Loucy (cell line): ENCODE measurements around the gene C22orf42.
"Not testable (repeated sequence)": the region's sequence is repeated elsewhere in the genome, so short reads cannot be mapped to it uniquely, and the experiment has no call there.

Source experiments
- H2AFZ ChIP-seq: fragments of 200-600 bp; sonication (generic); 2 replicates; pipeline ENCODE4 v1.6.0; 2016; ENCODE audit warnings: antibody characterized with exemption, mild to moderate bottlenecking, low read length, moderate library complexity
- H3F3A ChIP-seq: fragments of 200-600 bp; 2 replicates; pipeline ENCODE4 v1.6.0; 2016; ENCODE audit warnings: antibody characterized with exemption, low read depth, mild to moderate bottlenecking
- H3K27me3 ChIP-seq: fragments of 200-600 bp; sonication (generic); 2 replicates; pipeline ENCODE4 v1.6.1; 2014; ENCODE audit warnings: low read length, mild to moderate bottlenecking; ENCODE audit not compliant: insufficient read depth, poor library complexity, severe bottlenecking
- H3K36me3 ChIP-seq: fragments of 200-600 bp; sonication (generic); 2 replicates; pipeline ENCODE4 v1.6.1; 2016; ENCODE audit warnings: low read length; ENCODE audit not compliant: insufficient read depth
- H3K4me1 ChIP-seq: fragments of 200-600 bp; sonication (generic); 2 replicates; pipeline ENCODE4 v1.5.1; 2014; ENCODE audit warnings: low read length, mild to moderate bottlenecking; ENCODE audit not compliant: insufficient read depth, poor library complexity, severe bottlenecking
- H3K4me2 ChIP-seq: fragments of 200-600 bp; sonication (generic); 2 replicates; pipeline ENCODE4 v1.6.0; 2014; ENCODE audit warnings: antibody characterized with exemption, low read length, low read depth, mild to moderate bottlenecking; ENCODE audit not compliant: poor library complexity, severe bottlenecking
- H3K4me3 ChIP-seq: fragments of 200-600 bp; sonication (generic); 2 replicates; pipeline ENCODE4 v1.5.1; 2014; ENCODE audit warnings: low read length, mild to moderate bottlenecking, mixed read lengths; ENCODE audit not compliant: poor library complexity, severe bottlenecking
- H3K79me2 ChIP-seq: fragments of 200-600 bp; sonication (generic); 2 replicates; pipeline ENCODE4 v1.6.1; 2014; ENCODE audit warnings: low read length; ENCODE audit not compliant: insufficient read depth
- H3K9ac ChIP-seq: fragments of 200-600 bp; sonication (generic); 2 replicates; pipeline ENCODE4 v1.6.0; 2014; ENCODE audit warnings: mild to moderate bottlenecking, low read depth, low read length, moderate library complexity; ENCODE audit not compliant: poor library complexity, severe bottlenecking
- H3K9me2 ChIP-seq: fragments of 200-600 bp; sonication (generic); replicated peaks from 2 replicates; pipeline ENCODE4 v1.6.1; 2016; ENCODE audit warnings: low read depth, low read length, mixed read lengths
- H3K9me3 ChIP-seq: fragments of 200-600 bp; sonication (generic); 2 replicates; pipeline ENCODE4 v1.6.1; 2014; ENCODE audit warnings: mild to moderate bottlenecking, antibody characterized with exemption, low read length, low read depth; ENCODE audit not compliant: insufficient read depth
- H4K20me1 ChIP-seq: fragments of 200-600 bp; sonication (generic); 2 replicates; pipeline ENCODE4 v1.6.0; 2014; ENCODE audit warnings: antibody characterized with exemption, low read length, mild to moderate bottlenecking; ENCODE audit not compliant: insufficient read depth, poor library complexity, severe bottlenecking
- CTCF ChIP-seq: fragments of 200-600 bp; sonication (generic); conservative IDR thresholded peaks from 2 replicates; pipeline ENCODE4 v1.5.1; 2014; ENCODE audit warnings: mild to moderate bottlenecking, antibody characterized with exemption, low read length
- EZH2phosphoT487 ChIP-seq: fragments of 200-600 bp; IDR thresholded peaks from 2 replicates; pipeline ENCODE4 v1.6.1; 2018; ENCODE audit warnings: antibody characterized with exemption, mild to moderate bottlenecking, moderate library complexity, borderline replicate concordance

Gene C22orf42

GRCh38 chr22:32199341-32199740, 40.2 kb upstream of the C22orf42 start:
- Histone ChIP-seq H3K27me3 (no peaks in the 10 kb centered on the region), H2AFZ (no peak overlapping the region), H3K36me3 (no peaks in the 10 kb centered on the region), H3K9me3 (no peaks in the 10 kb centered on the region), H3F3A (no peaks in the 10 kb centered on the region), H3K4me1 (peaks cover 3% of the 10 kb centered on the region), H3K79me2 (no peaks in the 10 kb centered on the region), H3K9ac (no peak overlapping the region), H3K4me2 (no peak overlapping the region), H4K20me1 (no peaks in the 10 kb centered on the region), H3K9me2 (no peaks in the 10 kb centered on the region), H3K4me3 (no peak overlapping the region)
- TF ChIP-seq CTCF (no peak), EZH2phosphoT487 (no peak)

GRCh38 chr22:32197553-32198226, 38.6 kb upstream of the C22orf42 start:
- H3K9me3 ChIP-seq, H3K79me2 ChIP-seq, H3K9ac ChIP-seq, H3K27me3 ChIP-seq, H3F3A ChIP-seq, H3K4me1 ChIP-seq, H3K4me3 ChIP-seq, H4K20me1 ChIP-seq, H3K4me2 ChIP-seq, H3K36me3 ChIP-seq, H2AFZ ChIP-seq, H3K9me2 ChIP-seq: not testable (repeated sequence)

DNA sequence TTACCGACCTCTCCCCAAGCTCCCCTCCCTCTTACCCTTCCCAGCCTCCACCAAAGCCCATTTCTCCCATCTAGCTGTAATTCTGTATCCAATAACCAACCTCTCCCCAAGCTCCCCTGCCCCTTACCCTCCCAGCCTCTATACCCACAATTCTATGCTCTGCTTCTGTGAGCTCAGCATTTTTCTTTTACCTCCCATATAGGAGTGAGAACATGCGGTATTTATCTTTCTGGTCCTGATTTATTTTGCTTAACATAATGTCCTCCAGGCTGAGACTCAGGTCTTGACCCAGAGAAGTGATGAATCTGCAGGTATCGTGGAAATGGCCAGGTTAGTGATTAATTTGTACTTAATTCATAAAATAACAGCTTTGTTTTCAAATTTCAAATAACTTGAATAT, 36.8 kb upstream of the C22orf42 start:
- H3K4me1 ChIP-seq, H3K4me2 ChIP-seq, H3K9me3 ChIP-seq, H3K9ac ChIP-seq, H3K9me2 ChIP-seq, H3K36me3 ChIP-seq, H3K4me3 ChIP-seq, H3K79me2 ChIP-seq, H4K20me1 ChIP-seq, H3K27me3 ChIP-seq, H3F3A ChIP-seq, H2AFZ ChIP-seq: not testable (repeated sequence)

DNA sequence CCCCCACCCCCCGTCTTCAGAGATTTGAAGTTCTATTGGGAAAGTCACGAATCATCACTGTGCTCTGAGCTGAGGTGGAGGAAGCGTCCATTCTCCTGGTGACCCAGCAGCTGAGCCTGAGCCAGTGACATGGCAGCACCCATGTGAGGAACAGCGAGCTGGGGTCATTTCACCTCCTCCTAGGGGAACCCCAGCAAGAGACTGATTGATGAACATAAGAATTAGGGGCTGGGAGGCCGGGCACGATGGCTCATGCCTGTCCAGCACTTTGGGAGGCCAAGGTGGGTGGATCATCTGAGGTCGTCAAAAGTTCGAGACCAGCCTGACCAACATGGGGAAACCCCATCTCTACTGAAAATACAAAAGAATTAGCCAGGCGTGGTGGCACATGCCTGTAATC, 34.2 kb upstream of the C22orf42 start:
- H3K79me2 ChIP-seq, H3K4me2 ChIP-seq, H4K20me1 ChIP-seq, H3K9ac ChIP-seq, H3K9me3 ChIP-seq, H3F3A ChIP-seq, H3K9me2 ChIP-seq, H3K4me1 ChIP-seq, H2AFZ ChIP-seq, H3K36me3 ChIP-seq, H3K27me3 ChIP-seq, H3K4me3 ChIP-seq: not testable (repeated sequence)

DNA sequence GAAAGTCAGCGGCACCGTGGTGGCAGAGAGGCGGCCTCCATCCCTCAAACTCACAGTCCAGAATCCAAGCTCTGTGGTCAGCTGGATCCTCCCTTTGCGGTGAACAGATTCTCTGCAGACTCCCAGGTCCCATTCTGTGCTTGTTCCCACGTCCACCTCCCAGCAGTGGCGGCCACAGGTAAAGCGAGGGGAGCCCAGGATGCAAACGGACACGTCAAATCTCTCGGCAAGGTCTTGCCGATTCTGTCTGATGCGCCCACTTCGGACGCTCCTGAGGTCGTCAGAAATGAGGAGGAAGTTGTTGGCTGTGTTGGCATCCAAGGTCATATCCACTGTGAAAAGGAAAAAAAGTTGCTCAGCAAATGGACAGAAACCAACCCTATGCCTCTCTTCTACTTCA, 31.9 kb upstream of the C22orf42 start:
- H3K79me2 ChIP-seq, H3K9me3 ChIP-seq, H3K4me2 ChIP-seq, H3K9ac ChIP-seq, H3K4me1 ChIP-seq, H2AFZ ChIP-seq, H3K9me2 ChIP-seq, H3K36me3 ChIP-seq, H4K20me1 ChIP-seq, H3F3A ChIP-seq, H3K27me3 ChIP-seq, H3K4me3 ChIP-seq: not testable (repeated sequence)
